ENCODE data around the gene GALNT10. TPM values are rescaled to one million over a fixed set of nuclear protein-coding genes. Genes with fewer than 3 reads are reported as not detected.

GALNT10 gene
- total RNA-seq, 2 donors from 2014 or later: 30.2 to 43.4 TPM

DNA sequence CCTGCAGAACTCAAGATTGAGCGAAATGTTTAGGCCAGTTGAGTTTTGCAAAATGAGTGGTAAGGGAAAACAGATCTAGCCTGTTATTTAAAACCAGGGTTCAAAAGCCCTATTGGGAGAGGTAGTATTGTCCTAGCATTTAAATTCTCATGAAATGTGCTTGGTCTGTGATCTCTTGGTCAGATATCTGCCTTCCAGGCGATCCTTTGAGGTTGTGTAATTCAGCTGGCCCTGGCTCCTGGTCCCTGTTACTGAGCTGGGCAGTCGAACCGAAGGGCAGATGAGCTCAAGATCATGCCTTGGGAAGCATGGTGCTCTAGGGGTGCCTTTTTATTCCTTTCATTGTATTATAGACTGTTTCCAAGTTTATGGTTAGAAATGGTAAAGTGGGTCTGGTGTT lies 269.6 kb downstream of the GALNT10 start:
- Histone ChIP-seq H3K4me3 (ENCODE audit: low read length) (no peak overlapping the region), H3K27me3 (ENCODE audit: control insufficient read depth, insufficient read depth, low read length, poor library complexity, severe bottlenecking) (no peaks in the 10 kb centered on the region), H3K9ac (ENCODE audit: extremely low read depth, low read length, poor library complexity, severe bottlenecking) (no peak overlapping the region), H3K9me3 (ENCODE audit: control insufficient read depth, low read length) (no peaks in the 10 kb centered on the region), H3K4me1 (ENCODE audit: control insufficient read depth, insufficient read depth, low read length) (no peaks in the 10 kb centered on the region), H3K27ac (ENCODE audit: low read depth, low read length) (no peak overlapping the region), H3K36me3 (ENCODE audit: control insufficient read depth, insufficient read depth, low read length) (peaks cover 29% of the 10 kb centered on the region)
- H3K4me1 Mint-ChIP-seq: peaks cover 5% of the 10 kb centered on the region
- H3K9me3 Mint-ChIP-seq: no peaks in the 10 kb centered on the region
- peaks cover 7% of the 10 kb centered on the region for H3K27me3 Mint-ChIP-seq (ENCODE audit: insufficient read depth)
- H3K4me3 Mint-ChIP-seq: no peak overlapping the region
- no peak for DNase-seq
- peaks cover 20% of the 10 kb centered on the region for H3K36me3 Mint-ChIP-seq (ENCODE audit: low read depth)
- no peak overlapping the region for H3K27ac Mint-ChIP-seq
- TF ChIP-seq, protein P1, sequence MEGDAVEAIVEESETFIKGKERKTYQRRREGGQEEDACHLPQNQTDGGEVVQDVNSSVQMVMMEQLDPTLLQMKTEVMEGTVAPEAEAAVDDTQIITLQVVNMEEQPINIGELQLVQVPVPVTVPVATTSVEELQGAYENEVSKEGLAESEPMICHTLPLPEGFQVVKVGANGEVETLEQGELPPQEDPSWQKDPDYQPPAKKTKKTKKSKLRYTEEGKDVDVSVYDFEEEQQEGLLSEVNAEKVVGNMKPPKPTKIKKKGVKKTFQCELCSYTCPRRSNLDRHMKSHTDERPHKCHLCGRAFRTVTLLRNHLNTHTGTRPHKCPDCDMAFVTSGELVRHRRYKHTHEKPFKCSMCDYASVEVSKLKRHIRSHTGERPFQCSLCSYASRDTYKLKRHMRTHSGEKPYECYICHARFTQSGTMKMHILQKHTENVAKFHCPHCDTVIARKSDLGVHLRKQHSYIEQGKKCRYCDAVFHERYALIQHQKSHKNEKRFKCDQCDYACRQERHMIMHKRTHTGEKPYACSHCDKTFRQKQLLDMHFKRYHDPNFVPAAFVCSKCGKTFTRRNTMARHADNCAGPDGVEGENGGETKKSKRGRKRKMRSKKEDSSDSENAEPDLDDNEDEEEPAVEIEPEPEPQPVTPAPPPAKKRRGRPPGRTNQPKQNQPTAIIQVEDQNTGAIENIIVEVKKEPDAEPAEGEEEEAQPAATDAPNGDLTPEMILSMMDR (conservative IDR thresholded peaks at IDR 0.05): no peak
- WGBS, 2 experiments (ENCODE audit: insufficient coverage in 1 of 2, insufficient read length in 1 of 2): 94 to 95% methylated on average over 2 to 4 of the region's 4 CpGs

DNA sequence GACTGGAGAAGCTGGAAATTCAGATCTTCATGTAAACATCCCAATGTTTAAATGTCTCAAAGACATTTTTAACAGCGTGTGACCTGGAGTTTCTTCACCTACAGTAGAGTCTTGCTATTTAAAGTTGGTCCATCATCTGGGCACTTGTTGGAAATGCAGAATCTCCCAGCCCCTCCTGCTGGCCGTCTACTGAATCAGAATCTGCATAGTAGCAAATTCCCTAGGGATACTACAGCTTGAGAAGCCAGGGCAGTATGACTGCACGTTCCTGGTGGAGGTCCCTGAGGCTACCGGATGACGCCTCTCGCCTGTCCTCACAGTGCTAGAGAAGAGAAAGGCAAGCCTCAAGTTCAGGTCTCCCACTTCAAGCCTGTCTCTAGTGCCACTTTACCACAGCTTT lies 271.0 kb downstream of the GALNT10 start:
- H3K4me3 ChIP-seq (ENCODE audit: low read length): no peak overlapping the region
- H3K27me3 ChIP-seq (ENCODE audit: control insufficient read depth, insufficient read depth, low read length, poor library complexity, severe bottlenecking): peaks cover under 1% of the 10 kb centered on the region
- no peak overlapping the region for H3K9ac ChIP-seq (ENCODE audit: extremely low read depth, low read length, poor library complexity, severe bottlenecking)
- Mint-ChIP-seq H3K36me3 (ENCODE audit: low read depth) (peaks cover 8% of the 10 kb centered on the region), H3K9me3 (no peaks in the 10 kb centered on the region), H3K4me1 (peaks cover 7% of the 10 kb centered on the region), H3K27ac (no peak overlapping the region), H3K4me3 (no peak overlapping the region), H3K27me3 (ENCODE audit: insufficient read depth) (peaks cover 16% of the 10 kb centered on the region)
- TF ChIP-seq, protein P1 (conservative IDR thresholded peaks at IDR 0.05): peak; percentile 72
- WGBS, 2 experiments (ENCODE audit: insufficient coverage in 1 of 2, insufficient read length in 1 of 2): 23 to 58% methylated on average over 2 to 6 of the region's 6 CpGs
- no peaks in the 10 kb centered on the region for H3K4me1 ChIP-seq (ENCODE audit: control insufficient read depth, insufficient read depth, low read length)
- H3K9me3 ChIP-seq (ENCODE audit: control insufficient read depth, low read length): no peaks in the 10 kb centered on the region
- H3K27ac ChIP-seq (ENCODE audit: low read depth, low read length): no peak overlapping the region
- DNase-seq: peak; percentile 74
- H3K36me3 ChIP-seq (ENCODE audit: control insufficient read depth, insufficient read depth, low read length): peaks cover 16% of the 10 kb centered on the region

DNA sequence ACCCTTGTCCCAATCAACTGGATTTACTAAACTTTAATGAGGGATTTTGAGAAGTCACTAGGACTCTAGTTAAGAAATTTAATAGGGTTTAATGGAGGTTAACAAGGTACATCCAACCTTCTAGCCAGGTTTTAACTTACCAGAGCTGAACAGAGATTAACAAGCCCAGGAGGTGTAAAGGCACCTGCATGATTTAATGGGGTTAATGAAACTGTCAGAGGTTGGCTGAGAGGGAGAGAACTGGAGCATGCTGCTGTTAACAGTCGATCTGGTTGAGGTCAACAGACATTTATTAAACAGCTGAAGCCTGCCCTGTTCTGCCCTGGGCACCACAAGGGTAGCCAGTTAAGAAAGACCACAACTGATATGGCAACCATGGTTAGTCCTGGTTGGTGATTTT lies 273.9 kb downstream of the GALNT10 start:
- TF ChIP-seq, protein P1 (conservative IDR thresholded peaks at IDR 0.05): no peak
- H3K9ac ChIP-seq (ENCODE audit: extremely low read depth, low read length, poor library complexity, severe bottlenecking): no peak overlapping the region
- WGBS, 2 experiments (ENCODE audit: insufficient coverage in 1 of 2, insufficient read length in 1 of 2): 86% methylated on average over 1 of the region's 1 CpG
- H3K27ac Mint-ChIP-seq: no peak overlapping the region
- H3K4me3 ChIP-seq (ENCODE audit: low read length): no peak overlapping the region
- H3K9me3 Mint-ChIP-seq: no peaks in the 10 kb centered on the region
- no peaks in the 10 kb centered on the region for H3K9me3 ChIP-seq (ENCODE audit: control insufficient read depth, low read length)
- no peaks in the 10 kb centered on the region for H3K36me3 ChIP-seq (ENCODE audit: control insufficient read depth, insufficient read depth, low read length)
- H3K27me3 ChIP-seq (ENCODE audit: control insufficient read depth, insufficient read depth, low read length, poor library complexity, severe bottlenecking): peaks cover 21% of the 10 kb centered on the region
- H3K4me3 Mint-ChIP-seq: no peak overlapping the region
- H3K27ac ChIP-seq (ENCODE audit: low read depth, low read length): no peak overlapping the region
- no peak for DNase-seq
- H3K27me3 Mint-ChIP-seq (ENCODE audit: insufficient read depth): peaks cover 44% of the 10 kb centered on the region
- no peaks in the 10 kb centered on the region for H3K4me1 ChIP-seq (ENCODE audit: control insufficient read depth, insufficient read depth, low read length)
- no peaks in the 10 kb centered on the region for H3K36me3 Mint-ChIP-seq (ENCODE audit: low read depth)
- H3K4me1 Mint-ChIP-seq: peaks cover 11% of the 10 kb centered on the region

All from endodermal cell (in vitro differentiated cells).